KMS-11 (cell line): ENCODE data around the gene C4orf50.

Experiments
- H2AFZ ChIP-seq: fragments of 200-600 bp; sonication (generic); 2 replicates; pipeline ENCODE4 v1.6.1; 2016; ENCODE audit warnings: antibody characterized with exemption, mixed run types, low read depth
- H3K27ac ChIP-seq: fragments of 200-600 bp; sonication (generic); 2 replicates; pipeline ENCODE4 v1.6.1; 2016; ENCODE audit warnings: mild to moderate bottlenecking, mixed run types
- H3K27me3 ChIP-seq: fragments of 200-600 bp; sonication (generic); 2 replicates; pipeline ENCODE4 v1.6.1; 2017; ENCODE audit warnings: mild to moderate bottlenecking, low read depth, mixed run types, moderate library complexity; ENCODE audit not compliant: insufficient read depth
- H3K36me3 ChIP-seq: fragments of 200-600 bp; sonication (generic); 2 replicates; pipeline ENCODE4 v1.6.1; 2017; ENCODE audit warnings: mild to moderate bottlenecking, mixed run types; ENCODE audit not compliant: insufficient read depth
- H3K4me1 ChIP-seq: fragments of 200-600 bp; sonication (generic); 2 replicates; pipeline ENCODE4 v1.6.1; 2016; ENCODE audit warnings: mild to moderate bottlenecking, low read depth, mixed run types; ENCODE audit not compliant: poor library complexity, severe bottlenecking
- H3K4me2 ChIP-seq: fragments of 200-600 bp; sonication (generic); 2 replicates; pipeline ENCODE4 v1.7.0; 2016; ENCODE audit warnings: mild to moderate bottlenecking, mixed run types
- H3K4me3 ChIP-seq: fragments of 200-600 bp; sonication (generic); IDR thresholded peaks from 2 replicates; pipeline ENCODE4 v1.6.1; 2017; ENCODE audit warnings: low read depth, low read length, mixed read lengths; ENCODE audit not compliant: insufficient read depth
- H3K79me2 ChIP-seq: fragments of 200-600 bp; sonication (generic); 2 replicates; pipeline ENCODE4 v1.6.1; 2016; ENCODE audit warnings: low read depth, mixed run types; ENCODE audit not compliant: insufficient read depth
- H3K9ac ChIP-seq: fragments of 200-600 bp; sonication (generic); 2 replicates; pipeline ENCODE4 v1.6.1; 2016; ENCODE audit warnings: mild to moderate bottlenecking, mixed run types
- H4K20me1 ChIP-seq: fragments of 200-600 bp; sonication (generic); 2 replicates; pipeline ENCODE4 v1.6.1; 2016; ENCODE audit warnings: mild to moderate bottlenecking, mixed run types; ENCODE audit not compliant: insufficient read depth
- TF ChIP-seq, protein P1 (sequence below): fragments of 200-600 bp; sonication (generic); conservative IDR thresholded peaks from 2 replicates; pipeline ENCODE4 v1.6.1; 2017; ENCODE audit warnings: low read depth, mild to moderate bottlenecking, antibody characterized with exemption, low read length, moderate library complexity, mixed read lengths

The C4orf50 gene

DNA sequence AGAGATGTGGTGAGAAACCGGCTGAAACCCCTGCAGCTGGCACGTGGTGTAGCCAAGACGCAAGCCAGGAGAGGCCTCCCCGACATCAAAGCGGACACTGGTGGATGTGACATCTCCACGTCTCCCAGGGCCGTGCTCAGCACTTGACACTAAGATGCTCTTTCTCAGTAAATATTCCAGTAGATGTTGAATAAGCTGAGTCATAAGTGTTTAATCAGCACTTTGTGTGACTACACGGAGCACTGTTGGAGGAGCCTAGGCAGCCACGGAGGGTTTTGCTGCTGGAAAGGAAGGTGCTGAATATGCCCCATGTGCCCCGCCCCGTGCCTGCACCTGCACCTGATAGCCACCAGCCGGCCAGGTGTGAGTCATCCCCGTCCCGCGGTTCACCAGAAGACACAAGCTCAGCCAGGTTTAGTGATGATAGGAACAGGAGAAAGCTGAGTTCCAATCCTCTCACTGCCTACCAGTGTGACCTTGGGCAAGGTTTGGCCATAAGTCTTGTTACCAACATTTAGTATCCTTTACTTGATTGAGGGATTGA, 29.0 kb upstream of the C4orf50 start:
- Histone ChIP-seq H3K9ac (no peak overlapping the region), H3K4me1 (no peaks in the 10 kb centered on the region), H3K36me3 (no peaks in the 10 kb centered on the region), H3K4me3 (no peak overlapping the region), H2AFZ (no peak overlapping the region), H3K27ac (no peak overlapping the region), H3K79me2 (no peaks in the 10 kb centered on the region), H3K4me2 (no peak overlapping the region), H4K20me1 (no peaks in the 10 kb centered on the region), H3K27me3 (no peaks in the 10 kb centered on the region)
- TF ChIP-seq, protein P1, sequence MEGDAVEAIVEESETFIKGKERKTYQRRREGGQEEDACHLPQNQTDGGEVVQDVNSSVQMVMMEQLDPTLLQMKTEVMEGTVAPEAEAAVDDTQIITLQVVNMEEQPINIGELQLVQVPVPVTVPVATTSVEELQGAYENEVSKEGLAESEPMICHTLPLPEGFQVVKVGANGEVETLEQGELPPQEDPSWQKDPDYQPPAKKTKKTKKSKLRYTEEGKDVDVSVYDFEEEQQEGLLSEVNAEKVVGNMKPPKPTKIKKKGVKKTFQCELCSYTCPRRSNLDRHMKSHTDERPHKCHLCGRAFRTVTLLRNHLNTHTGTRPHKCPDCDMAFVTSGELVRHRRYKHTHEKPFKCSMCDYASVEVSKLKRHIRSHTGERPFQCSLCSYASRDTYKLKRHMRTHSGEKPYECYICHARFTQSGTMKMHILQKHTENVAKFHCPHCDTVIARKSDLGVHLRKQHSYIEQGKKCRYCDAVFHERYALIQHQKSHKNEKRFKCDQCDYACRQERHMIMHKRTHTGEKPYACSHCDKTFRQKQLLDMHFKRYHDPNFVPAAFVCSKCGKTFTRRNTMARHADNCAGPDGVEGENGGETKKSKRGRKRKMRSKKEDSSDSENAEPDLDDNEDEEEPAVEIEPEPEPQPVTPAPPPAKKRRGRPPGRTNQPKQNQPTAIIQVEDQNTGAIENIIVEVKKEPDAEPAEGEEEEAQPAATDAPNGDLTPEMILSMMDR: no peak

DNA sequence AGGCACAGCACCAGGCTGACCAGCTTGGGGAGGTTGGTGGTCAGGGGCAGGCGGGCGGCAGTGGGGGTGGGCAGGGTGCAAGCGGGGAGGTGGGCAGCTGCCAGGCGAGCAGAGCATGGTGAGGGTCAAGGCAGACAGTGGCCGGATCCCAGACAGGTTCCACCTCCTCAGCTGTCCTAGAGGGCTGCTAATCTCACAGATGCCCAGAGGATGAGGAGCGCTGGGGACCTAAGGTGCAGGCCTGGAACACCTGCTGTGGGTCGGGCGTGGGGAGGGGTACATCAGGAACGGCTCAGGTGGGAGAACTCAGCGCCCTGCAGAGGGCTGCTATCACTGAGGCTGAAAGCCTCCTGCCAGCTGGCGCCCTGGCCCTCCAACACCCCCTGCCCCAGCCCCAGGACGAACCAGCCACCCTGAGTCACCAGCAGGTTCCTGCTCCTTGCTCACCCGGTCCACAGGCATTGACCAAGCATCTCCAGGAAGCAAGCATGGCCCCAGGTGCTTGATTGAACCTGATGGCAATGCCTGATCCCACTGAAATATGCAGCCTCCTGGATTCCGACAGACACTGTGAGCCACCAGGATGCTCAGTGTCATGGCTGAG, 28.4 kb upstream of the C4orf50 start:
- Histone ChIP-seq H2AFZ (no peak overlapping the region), H3K27me3 (no peaks in the 10 kb centered on the region), H3K9ac (no peak overlapping the region), H3K79me2 (no peaks in the 10 kb centered on the region), H4K20me1 (no peaks in the 10 kb centered on the region), H3K27ac (no peak overlapping the region), H3K4me2 (no peak overlapping the region), H3K4me1 (no peaks in the 10 kb centered on the region), H3K36me3 (no peaks in the 10 kb centered on the region), H3K4me3 (no peak overlapping the region)
- TF ChIP-seq, protein P1: no peak

DNA sequence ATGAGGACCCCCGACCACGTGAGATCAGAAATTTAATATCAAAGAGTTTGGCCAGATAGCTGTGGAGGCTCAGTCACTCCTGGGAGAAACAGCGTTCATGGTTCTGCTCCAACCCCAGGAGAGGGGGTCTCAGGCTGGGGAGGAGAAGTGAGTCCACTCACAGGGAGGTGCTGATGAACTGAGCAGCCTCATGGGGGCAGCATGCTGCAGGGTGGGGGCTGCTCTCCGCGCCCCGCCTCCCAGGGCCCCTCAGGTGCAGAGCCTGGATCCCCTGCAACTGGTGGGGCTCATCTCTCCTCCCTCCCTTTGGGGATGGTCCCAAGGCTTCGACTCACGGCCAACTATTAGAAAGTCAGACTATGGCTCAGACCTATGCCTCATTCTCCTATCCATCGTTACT, 26.6 kb upstream of the C4orf50 start:
- Histone ChIP-seq H3K4me3 (no peak overlapping the region), H3K4me2 (no peak overlapping the region), H2AFZ (no peak overlapping the region), H4K20me1 (no peaks in the 10 kb centered on the region), H3K4me1 (no peaks in the 10 kb centered on the region), H3K36me3 (no peaks in the 10 kb centered on the region), H3K9ac (no peak overlapping the region), H3K79me2 (no peaks in the 10 kb centered on the region), H3K27ac (no peak overlapping the region), H3K27me3 (no peaks in the 10 kb centered on the region)
- TF ChIP-seq, protein P1: no peak

DNA sequence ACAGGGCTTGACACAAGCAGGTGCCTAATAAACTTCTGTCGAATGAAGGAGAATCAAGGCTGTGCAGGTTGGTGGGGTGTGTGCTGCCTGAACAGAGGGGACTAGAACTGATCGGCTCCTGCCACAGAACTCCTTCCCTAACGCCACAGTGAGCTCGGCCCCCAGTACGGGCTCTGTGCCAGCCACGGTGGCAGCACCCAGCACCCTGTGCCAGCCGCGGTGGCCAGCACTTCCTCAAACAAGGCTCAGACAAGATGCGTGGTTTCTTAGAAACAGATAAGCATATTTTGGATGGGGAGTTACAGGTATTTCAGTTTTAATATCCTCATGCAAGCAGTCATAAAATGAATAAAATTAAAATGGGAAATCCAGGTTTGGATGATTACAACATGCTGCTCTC, 26.0 kb upstream of the C4orf50 start:
- H3K4me1 ChIP-seq: no peaks in the 10 kb centered on the region

More for the DNA sequence above, 26.0 kb upstream of the C4orf50 start:
- Histone ChIP-seq H3K27ac (no peak overlapping the region), H4K20me1 (no peaks in the 10 kb centered on the region), H3K27me3 (no peaks in the 10 kb centered on the region), H3K4me2 (no peak overlapping the region), H2AFZ (no peak overlapping the region), H3K36me3 (no peaks in the 10 kb centered on the region), H3K9ac (no peak overlapping the region), H3K4me3 (no peak overlapping the region), H3K79me2 (no peaks in the 10 kb centered on the region)
- TF ChIP-seq, protein P1: no peak
